GM10266 (cell line): ENCODE measurements around the gene OR1D5.

ENCODE experiments used
- DNase-seq: peaks from one replicate; pipeline ENCODE4 v3.0.0; 2012; ENCODE audit errors: extremely low spot score
- CTCF ChIP-seq: IDR thresholded peaks from 2 replicates; pipeline ENCODE4 v1.5.1; 2012; ENCODE audit warnings: mild to moderate bottlenecking, low read depth; ENCODE audit not compliant: control insufficient read depth, insufficient read depth; ENCODE audit errors: missing control alignments

The OR1D5 gene

DNA sequence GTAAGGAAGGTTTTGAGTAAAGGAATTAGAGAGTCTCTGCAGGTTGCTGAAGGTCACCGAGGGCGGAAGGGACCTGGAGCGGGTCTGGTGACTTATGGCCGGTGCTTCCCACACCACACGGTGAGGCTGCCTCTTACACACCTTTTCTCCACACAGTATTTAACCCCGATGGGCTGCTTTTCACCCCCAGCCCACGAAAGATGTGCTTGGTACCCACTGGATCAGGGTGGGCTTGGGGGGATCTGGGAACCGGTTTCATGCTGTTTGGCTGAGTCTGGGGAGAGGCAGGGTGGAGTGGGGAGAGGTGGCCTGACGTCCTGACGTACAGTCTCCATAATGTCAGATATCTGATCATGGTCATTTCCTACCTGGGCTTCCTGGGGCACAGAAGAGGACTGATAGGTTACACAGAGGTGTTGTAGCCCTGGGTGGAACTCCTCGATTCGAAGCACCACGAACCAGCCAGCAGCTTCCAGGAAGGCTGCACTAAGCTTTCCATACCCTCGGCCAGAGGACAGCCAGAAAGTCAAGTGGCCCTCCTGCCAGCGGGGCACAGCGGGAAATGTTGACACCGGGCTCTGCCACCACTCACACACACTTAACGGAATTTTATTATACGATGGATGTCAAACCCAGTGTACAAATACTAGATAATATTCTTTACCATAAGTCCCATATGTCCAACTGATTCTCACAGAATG, 34.0 kb downstream of the OR1D5 start:
- TF ChIP-seq CTCF = no peak

DNA sequence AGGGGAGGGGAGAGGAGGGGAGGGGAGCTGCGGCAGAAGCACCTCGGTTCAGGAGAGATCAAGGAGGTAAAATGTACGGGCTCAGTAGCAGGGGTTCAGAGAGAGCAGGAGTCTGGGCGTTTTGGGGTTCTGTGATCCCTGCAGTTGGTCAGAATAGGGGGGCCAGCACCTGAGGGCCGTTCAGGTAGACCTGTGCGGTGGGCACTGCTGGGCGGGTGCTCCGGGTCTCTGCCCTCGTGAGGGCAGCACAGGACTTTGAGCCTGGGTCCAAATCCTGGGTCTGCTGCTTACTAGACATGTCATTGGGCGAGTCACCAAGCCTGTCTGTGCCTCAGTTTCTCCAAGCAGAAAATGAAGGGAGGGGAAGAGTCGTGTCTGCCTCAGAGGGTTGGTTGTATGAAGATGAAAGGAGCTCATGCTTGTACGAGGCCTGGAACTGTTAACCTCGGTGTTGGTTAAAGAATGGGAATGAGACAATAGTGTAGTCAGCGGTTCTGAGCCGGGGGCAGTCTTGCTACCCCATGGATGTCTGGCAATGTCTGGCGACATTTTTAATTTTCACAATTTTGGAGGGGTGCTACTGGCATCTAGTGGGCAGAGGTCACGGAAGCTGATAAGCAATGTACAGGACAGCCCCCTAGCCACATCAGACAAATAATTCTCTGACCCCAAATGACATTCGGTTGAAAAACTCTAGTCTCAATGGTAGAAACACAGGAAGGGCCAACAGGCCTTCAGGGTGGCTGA, 35.4 kb downstream of the OR1D5 start:
- no peak for TF ChIP-seq CTCF
- DNase-seq = no peak

More for the DNA sequence above, 34.0 kb downstream of the OR1D5 start:
- DNase-seq = no peak

DNA sequence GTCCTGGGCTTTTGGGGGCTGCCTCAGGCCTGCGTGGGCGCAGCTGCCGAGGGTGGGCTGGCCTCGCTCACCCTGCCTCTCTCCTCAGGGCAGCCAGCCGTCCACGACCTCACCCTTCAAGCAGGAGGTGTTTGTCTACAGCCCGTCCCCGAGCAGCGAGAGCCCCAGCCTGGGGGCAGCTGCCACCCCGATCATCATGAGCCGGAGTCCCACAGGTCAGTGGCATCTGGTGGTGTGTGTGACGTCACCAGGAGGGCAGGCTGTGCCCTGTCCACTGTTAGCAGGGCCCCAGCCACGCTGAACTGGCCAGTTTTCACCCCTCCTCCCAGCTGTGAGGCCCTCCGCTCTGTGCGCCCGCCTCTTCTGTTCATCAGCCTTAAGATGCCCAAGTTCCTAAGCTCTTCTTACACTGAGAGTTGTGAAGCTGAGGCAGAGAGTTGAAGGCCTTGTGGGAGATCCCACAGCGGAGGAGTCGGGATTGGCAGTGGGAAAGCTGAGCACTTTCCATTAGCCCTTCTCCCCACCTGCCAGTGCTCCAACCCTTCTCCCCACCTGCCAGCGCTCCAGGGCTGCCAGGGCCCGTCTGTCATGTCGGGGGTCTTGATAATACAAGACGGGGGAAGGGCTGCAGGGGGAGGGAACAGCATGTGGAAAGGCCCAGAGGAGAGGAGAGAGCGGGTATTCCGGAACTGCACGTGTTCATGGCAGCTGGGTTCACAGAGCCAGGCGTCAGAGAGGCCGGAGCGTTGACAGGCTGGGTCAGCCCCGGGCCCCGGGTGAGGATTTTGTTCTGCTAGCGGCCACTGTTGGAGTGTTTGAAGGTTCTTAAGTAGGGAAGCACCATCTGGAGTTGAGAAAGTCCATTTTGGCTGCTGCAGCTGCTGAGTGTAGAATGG, 36.3 kb downstream of the OR1D5 start:
- TF ChIP-seq CTCF = no peak
- DNase-seq = no peak

DNA sequence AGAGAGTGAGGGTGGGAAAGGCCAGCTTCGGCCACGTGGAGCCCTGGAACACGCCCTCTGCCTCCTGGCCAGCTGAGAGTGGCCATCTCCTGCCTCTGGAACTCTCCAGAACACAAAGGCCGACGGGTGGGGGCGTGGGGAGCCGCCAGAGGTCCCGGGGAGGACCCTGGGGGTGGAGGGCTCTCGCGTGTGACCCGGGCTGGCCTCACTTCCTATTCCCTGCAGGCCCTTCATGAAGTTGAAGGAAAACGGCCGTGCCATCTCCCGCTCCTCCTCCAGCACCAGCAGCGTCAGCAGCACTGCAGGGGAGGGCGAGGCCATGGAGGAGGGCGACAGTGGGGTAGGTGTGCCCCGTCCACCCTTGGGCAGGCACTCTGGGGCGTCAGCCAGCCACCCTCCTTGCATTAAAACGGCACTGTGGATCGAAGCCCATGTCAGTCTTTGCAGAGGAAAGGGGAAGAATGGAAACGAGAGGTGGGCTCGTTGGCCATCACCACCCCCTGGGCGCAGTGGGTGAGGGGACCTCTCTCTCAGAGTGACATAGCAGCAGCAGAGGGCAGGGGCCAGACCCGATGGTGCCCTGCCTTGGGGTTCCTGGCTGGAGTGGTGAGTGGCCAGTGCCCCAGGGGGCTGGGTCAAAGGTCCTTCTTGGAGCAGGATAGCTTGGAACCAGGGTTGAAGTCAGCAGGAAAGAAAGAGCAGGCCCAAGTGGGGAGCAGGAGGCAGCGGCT, 37.1 kb downstream of the OR1D5 start:
- TF ChIP-seq CTCF = no peak
- no peak for DNase-seq

DNA sequence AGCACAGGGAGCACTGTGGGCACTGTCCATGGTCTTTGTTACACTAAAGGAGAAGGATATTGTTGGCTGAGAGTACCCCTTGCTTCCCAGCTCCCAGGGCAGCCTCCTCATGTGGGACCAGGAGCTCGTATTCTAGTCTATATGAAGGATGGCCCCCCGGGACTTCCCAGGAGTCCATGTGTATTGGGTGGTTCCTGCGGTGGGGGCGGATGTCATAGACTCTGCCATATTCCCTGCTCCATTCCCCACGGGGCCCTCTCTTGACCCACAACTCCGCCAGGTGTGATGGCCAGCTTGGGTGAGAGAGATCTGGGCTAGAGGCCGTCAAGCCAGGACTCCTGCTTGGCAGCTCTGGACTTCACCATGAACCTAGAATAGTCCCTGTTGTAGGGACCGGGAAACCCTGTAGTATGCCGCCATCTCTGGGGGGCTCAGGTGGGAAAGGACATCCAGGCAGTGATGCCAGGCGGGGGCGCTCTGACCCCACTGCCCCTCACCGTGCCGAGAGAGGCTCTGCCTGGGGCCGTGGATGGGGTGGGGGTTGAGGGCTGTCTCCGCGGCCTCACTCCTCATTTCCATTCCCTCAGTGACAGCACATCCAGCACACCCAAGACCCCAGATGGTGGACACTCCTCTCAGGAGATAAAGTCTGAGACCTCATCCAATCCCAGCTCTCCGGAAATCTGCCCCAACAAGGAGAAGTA, 37.8 kb downstream of the OR1D5 start:
- TF ChIP-seq CTCF = no peak
- DNase-seq = no peak

- DNase-seq = no peak
- no peak for TF ChIP-seq CTCF
These were observed 39.1 kb downstream of the OR1D5 start for GRCh38 chr17:3024346-3024745.
